OCI-LY1 (cell line): ENCODE measurements around the gene STXBP6.

Source experiments
- H2AFZ ChIP-seq: fragments of 200-600 bp; sonication (generic), shearing (Covaris generic); 2 replicates; pipeline ENCODE4 v1.6.0; 2014; ENCODE audit warnings: antibody characterized with exemption, mild to moderate bottlenecking, low read length
- H3F3A ChIP-seq: fragments of 200-600 bp; sonication (generic), shearing (Covaris generic); 2 replicates; pipeline ENCODE4 v1.6.0; 2014; ENCODE audit warnings: mild to moderate bottlenecking, antibody characterized with exemption, low read length, moderate library complexity; ENCODE audit not compliant: insufficient read depth
- H3K27ac ChIP-seq: fragments of 200-600 bp; sonication (generic); 2 replicates; pipeline ENCODE4 v1.5.1; 2014; ENCODE audit warnings: low read length, mixed run types, mild to moderate bottlenecking, low read depth; ENCODE audit not compliant: poor library complexity, severe bottlenecking
- H3K27me3 ChIP-seq: fragments of 200-600 bp; sonication (generic); 2 replicates; pipeline ENCODE4 v1.6.0; 2014; ENCODE audit warnings: antibody characterized with exemption, mild to moderate bottlenecking, low read length, moderate library complexity; ENCODE audit not compliant: insufficient read depth
- H3K36me3 ChIP-seq: fragments of 200-600 bp; sonication (generic); 2 replicates; pipeline ENCODE4 v1.6.1; 2014; ENCODE audit warnings: mild to moderate bottlenecking, antibody characterized with exemption, low read length, moderate library complexity, mixed read lengths; ENCODE audit not compliant: insufficient read depth
- H3K4me1 ChIP-seq: fragments of 200-600 bp; sonication (generic); 2 replicates; pipeline ENCODE4 v1.5.1; 2014; ENCODE audit warnings: mild to moderate bottlenecking, low read length, moderate library complexity; ENCODE audit not compliant: insufficient read depth, severe bottlenecking
- H3K4me2 ChIP-seq: fragments of 200-600 bp; sonication (generic), shearing (Covaris generic); 2 replicates; pipeline ENCODE4 v1.6.1; 2014; ENCODE audit warnings: low read length
- H3K4me3 ChIP-seq: fragments of 200-600 bp; sonication (generic); 2 replicates; pipeline ENCODE4 v1.5.1; 2014; ENCODE audit warnings: low read length, low read depth, mild to moderate bottlenecking, mixed read lengths; ENCODE audit not compliant: poor library complexity, severe bottlenecking
- H3K79me2 ChIP-seq: fragments of 200-600 bp; shearing (Covaris generic); 2 replicates; pipeline ENCODE4 v1.6.1; 2016; ENCODE audit warnings: mixed run types, low read length, mixed read lengths; ENCODE audit not compliant: insufficient read depth
- H3K9ac ChIP-seq: fragments of 200-600 bp; sonication (generic), shearing (Covaris generic); 2 replicates; pipeline ENCODE4 v1.6.1; 2014; ENCODE audit warnings: mild to moderate bottlenecking, low read length, mixed read lengths
- H3K9me2 ChIP-seq: fragments of 200-600 bp; sonication (generic), shearing (Covaris generic); 2 replicates; pipeline ENCODE4 v1.6.1; 2014; ENCODE audit warnings: low read depth, mild to moderate bottlenecking, low read length, mixed read lengths
- H3K9me3 ChIP-seq: fragments of 200-600 bp; shearing (Covaris generic); 2 replicates; pipeline ENCODE4 v1.6.1; 2014; ENCODE audit warnings: low read length, mixed read lengths
- H4K20me1 ChIP-seq: fragments of 200-600 bp; sonication (generic), shearing (Covaris generic); 2 replicates; pipeline ENCODE4 v1.6.0; 2016; ENCODE audit warnings: mild to moderate bottlenecking, low read length; ENCODE audit not compliant: insufficient read depth
- CTCF ChIP-seq: fragments of 200-600 bp; sonication (generic), shearing (Covaris generic); IDR thresholded peaks from 2 replicates; pipeline ENCODE4 v1.5.1; 2017; ENCODE audit warnings: mild to moderate bottlenecking, antibody characterized with exemption, low read length, moderate library complexity, mixed read lengths
- EZH2 ChIP-seq: fragments of 200-600 bp; sonication (generic), shearing (Covaris generic); IDR thresholded peaks from 2 replicates; pipeline ENCODE4 v1.8.0; 2017; ENCODE audit warnings: borderline replicate concordance, mixed run types, mild to moderate bottlenecking, antibody characterized with exemption, low read length, moderate library complexity, mixed read lengths

The STXBP6 gene

GRCh38 chr14:24885410-24885913, 164.5 kb downstream of the STXBP6 start:
- no peak overlapping the region for H3K4me2 ChIP-seq
- no peaks in the 10 kb centered on the region for H3K4me1 ChIP-seq

DNA sequence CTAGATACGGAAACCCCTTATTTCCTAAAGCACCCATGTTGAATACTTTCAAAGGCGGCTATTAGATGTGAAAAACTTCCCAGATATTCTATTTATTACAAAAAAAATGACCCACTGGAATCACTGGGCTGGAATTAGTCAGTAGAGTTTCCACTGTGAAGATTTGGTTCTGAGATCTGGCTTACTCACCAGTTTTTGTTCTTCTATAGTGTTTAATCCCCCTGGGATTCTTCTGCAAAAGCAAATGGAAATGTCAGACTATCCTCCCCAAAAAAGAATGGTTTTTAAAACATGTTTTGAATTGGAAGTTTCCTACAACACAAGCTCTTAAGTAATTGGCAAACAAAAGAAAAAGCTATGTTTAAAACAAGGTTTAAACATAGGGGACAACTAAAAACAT, 166.4 kb downstream of the STXBP6 start:
- Histone ChIP-seq H3K79me2 (no peaks in the 10 kb centered on the region), H3K9ac (no peak overlapping the region), H3K27me3 (no peaks in the 10 kb centered on the region), H3K36me3 (no peaks in the 10 kb centered on the region), H3K9me2 (no peaks in the 10 kb centered on the region), H3K4me1 (no peaks in the 10 kb centered on the region), H2AFZ (no peak overlapping the region), H3K27ac (no peak overlapping the region), H4K20me1 (no peaks in the 10 kb centered on the region), H3K4me3 (no peak overlapping the region), H3K9me3 (no peaks in the 10 kb centered on the region), H3F3A (no peaks in the 10 kb centered on the region), H3K4me2 (no peak overlapping the region)
- TF ChIP-seq EZH2 (no peak), CTCF (no peak)

More at GRCh38 chr14:24885410-24885913, 164.5 kb downstream of the STXBP6 start:
- Histone ChIP-seq H3K79me2 (no peaks in the 10 kb centered on the region), H3K9me3 (peaks cover 2% of the 10 kb centered on the region; the same call in 1 of the 2 replicates), H3K9ac (no peak overlapping the region), H3K27ac (no peak overlapping the region), H3K4me3 (no peak overlapping the region), H2AFZ (no peak overlapping the region), H3K36me3 (no peaks in the 10 kb centered on the region), H3F3A (no peaks in the 10 kb centered on the region), H3K27me3 (no peaks in the 10 kb centered on the region), H3K9me2 (no peaks in the 10 kb centered on the region), H4K20me1 (no peaks in the 10 kb centered on the region)
- TF ChIP-seq EZH2 (no peak), CTCF (no peak)

GRCh38 chr14:24881116-24881893, 168.6 kb downstream of the STXBP6 start:
- H3K36me3 ChIP-seq, result no peaks in the 10 kb centered on the region
- H3F3A ChIP-seq, result no peaks in the 10 kb centered on the region
- H3K9me2 ChIP-seq, result no peaks in the 10 kb centered on the region
- H4K20me1 ChIP-seq, result no peaks in the 10 kb centered on the region
- no peaks in the 10 kb centered on the region for H3K9me3 ChIP-seq
- H3K4me3 ChIP-seq, result no peak overlapping the region
- TF ChIP-seq CTCF (no peak), EZH2 (no peak)
- no peak overlapping the region for H3K4me2 ChIP-seq
- H3K27me3 ChIP-seq, result no peaks in the 10 kb centered on the region
- no peak overlapping the region for H3K9ac ChIP-seq
- no peaks in the 10 kb centered on the region for H3K4me1 ChIP-seq
- no peaks in the 10 kb centered on the region for H3K79me2 ChIP-seq
- no peak overlapping the region for H3K27ac ChIP-seq
- no peak overlapping the region for H2AFZ ChIP-seq
